HG02884 (cell line): ENCODE results near the gene MYO1H.

Experiments used
- ATAC-seq: cut with Tn5 transposase; IDR thresholded peaks from one replicate; pipeline ENCODE4 v1.9.1; 2021; ENCODE audit warnings: mild to moderate bottlenecking, moderate library complexity; ENCODE audit not compliant: unreplicated experiment

MYO1H gene

DNA sequence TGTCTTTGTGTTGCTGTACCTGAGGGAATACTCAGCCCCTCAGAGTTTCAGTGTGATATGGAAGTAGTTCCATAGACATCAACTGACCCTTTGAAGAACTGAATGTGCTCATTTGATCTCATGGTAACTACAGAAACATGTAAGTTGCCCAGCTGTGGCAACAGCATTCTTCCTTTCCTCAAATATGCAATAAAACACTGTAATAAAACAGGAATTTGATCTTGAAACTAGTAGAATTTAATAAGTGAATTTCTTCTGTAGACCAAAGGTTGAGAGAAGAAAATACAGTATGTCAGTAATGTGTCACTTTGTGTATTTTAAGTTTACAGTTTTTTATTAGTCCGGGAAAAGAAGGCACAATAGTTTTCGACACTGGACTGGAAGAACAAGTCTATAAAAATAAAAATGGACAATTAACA is 97.5 kb downstream of the MYO1H start:
- no peak for ATAC-seq

DNA sequence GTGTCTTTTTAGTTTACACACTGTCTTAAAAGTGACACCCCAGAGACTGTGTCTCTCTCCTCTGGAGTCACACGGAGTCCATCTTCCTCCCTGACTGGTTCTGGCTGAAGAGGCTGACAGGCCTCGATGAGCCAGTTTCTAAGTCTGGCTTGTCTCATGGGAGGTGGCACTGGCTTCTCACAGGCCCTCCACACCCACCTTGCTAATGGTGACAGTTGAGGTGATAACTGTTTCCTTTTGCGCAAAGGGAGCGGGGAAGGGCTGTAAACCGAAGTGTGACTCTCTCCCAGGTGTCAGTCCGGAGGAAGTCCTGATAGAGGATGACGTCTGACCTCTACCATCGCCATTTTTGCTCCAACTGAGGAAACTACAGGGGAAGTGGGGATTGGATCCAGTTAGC is 99.2 kb downstream of the MYO1H start:
- ATAC-seq, result no peak

DNA sequence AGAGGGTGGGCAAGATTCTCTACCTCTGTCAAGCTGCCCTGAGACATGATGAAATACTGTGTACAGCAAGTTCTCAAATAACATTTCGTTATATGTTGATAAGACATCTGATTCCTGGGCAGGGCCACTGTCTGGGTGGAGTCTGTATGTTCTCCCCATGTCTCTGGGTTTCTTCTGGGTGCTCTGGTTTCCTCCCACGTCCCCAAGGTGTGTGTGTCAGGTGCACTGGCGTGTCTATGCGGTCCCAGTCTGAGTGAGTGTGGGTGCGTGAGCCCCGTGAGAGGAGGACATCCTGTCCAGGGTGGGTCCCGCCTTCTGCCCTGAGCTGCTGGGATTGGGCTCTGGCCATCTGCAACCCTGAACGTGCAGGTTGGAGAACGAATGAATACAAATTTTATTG is 99.8 kb downstream of the MYO1H start:
- no peak for ATAC-seq

DNA sequence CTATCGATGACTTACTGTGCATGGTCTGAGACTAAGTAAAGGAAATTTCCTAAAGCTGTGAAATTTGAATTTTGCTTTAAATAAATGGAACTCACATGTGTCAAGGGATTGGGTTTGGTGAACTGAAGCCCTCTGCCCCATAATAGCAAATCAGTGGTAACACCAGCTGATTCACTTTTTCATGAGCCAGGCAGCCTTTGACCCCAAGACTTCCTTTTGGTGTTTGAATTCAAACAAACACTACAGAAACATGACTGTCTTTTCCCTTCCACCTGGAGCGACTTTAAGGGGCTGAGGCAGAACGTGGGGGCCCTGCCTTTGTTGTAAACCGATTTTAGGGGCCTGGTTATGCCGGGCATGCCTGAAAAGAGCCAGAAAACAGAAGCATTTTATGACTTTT is 100.6 kb downstream of the MYO1H start:
- ATAC-seq, result no peak

DNA sequence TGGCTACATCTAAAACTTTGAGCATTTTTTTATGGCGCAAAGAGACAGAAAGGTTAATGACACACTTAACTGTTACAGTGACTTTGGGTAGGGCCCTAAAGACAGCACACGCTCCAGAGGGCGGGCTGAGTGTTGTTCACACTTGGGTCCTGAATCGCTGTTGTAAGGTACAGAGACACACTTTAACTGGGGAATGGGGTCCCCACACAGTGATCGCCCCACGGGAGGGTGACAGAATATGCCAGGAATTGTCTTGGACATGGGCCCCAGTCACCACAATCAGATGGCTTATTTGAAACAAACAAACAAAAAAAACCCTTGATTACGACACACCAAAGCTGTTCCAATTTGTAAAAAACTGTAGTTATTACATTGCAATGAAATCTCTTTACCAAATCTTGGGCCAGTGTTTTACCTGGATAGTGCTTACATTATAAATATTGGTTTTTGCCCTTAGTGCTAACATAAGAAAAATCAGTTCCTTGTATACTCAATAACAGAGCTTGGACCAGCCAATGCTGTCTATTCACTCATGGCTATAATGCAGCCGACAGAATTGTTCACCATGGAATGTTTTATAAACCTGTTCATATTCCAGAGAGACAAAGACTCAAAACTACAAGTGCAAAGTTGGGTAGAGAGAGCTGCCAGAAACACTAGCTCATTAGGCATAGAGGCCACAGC is 101.1 kb downstream of the MYO1H start:
- ATAC-seq, result no peak

DNA sequence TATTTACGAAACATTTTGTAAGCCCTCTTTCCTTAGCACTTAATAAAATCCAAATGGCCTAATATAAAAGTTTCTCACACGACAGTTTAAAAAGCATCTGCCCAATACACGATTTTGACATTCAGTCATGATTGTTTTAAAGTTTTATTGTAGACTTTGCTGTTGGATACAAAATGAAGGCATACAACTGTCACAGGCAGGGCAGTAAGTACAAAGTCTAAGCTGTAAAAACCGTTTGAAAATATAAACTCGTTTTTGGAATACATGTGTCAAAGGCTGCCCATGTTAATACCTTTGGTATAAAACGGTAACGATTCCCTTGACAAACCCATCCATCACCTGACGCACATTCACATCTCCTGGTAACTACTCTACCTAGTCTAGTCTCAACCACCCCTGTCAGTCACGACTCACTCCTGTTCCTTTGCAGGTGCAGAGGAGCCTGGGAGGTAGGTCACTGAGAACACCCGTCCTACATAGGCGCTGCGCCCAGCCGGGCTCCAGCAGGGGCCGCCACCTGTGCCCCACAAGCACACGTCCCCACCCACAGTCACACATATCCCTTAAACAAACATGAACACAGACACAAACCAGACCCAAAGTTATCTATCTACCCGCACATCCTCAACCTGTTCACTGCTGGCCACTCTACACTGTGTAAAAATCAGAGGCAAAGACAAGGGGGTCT is 102.3 kb downstream of the MYO1H start:
- ATAC-seq, result no peak

DNA sequence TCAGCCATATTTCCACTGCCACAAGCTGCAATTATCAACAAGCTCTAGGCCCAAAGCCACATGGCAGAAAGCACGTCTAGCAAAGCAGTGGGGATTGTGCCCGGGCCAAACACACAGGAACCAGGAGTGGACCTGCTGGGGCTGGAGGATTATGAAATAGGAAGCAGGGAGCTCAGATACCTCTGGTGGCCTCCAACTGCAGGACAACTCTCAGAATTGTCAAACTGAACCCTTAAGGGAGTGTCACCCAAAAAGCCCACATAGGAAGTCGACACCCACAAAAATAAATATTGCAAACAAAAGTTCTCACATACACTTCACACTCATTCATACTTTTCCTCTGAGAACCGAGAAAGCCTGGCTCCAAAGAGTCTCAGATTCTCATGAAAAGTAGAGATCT is 103.3 kb downstream of the MYO1H start:
- ATAC-seq, result no peak

DNA sequence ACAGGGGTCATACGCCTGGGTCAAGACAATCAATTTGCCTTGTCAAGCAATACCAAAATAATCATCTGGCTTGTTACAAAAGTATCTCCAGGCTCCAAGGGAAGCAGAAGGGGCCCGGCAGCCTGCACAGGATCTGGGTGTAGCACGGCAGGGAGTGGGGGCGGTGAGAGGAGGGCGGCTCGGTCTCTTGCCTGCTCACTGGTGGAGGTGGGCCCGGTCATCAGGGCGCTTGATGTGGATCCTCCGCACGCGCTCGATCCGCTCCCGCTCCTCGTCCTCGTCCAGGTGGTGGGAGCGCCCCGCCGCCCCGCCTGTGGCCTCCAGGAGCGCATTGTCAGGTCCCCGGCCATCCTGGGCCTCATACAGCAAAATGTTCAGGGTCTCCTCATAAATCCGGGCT is 103.7 kb downstream of the MYO1H start:
- no peak for ATAC-seq

DNA sequence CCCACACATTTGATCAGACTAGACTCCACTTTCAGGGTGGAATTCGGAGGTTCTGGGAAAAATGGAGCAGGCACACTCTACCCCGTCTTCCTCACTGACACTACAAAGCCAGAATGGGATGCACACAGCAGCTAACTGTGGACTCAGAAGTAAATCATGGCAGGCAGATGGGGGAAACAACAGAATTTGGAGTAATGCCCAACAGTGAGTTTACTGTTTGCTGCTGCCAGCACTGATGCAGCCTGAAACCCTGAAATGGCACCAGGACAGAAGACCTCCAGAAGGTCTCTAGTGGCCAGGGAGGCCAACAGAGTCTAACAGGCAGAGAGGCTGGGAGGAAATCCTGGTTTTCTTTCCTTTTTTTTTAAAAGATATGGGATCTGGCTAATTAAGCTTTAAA is 104.8 kb downstream of the MYO1H start:
- ATAC-seq, result no peak

DNA sequence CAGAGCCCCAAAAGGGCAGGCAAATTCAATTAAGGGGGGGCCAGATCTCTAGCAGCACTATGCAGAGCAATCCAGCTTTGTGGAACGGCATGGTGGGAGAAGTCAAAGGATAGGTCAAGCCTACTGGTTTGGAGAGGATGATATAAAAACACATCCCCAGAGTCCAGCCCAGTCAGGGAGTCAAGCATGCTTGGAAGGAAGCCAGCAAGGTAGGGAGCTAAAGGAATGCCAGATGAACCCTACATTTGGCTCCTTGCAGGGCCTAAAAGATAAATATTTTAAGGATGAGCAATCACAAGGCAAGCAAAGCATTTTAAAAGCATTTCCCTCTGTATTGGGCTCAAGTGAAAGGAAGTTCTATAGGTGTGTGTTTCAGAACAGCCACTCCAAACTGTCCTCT is 108.0 kb downstream of the MYO1H start:
- no peak for ATAC-seq

DNA sequence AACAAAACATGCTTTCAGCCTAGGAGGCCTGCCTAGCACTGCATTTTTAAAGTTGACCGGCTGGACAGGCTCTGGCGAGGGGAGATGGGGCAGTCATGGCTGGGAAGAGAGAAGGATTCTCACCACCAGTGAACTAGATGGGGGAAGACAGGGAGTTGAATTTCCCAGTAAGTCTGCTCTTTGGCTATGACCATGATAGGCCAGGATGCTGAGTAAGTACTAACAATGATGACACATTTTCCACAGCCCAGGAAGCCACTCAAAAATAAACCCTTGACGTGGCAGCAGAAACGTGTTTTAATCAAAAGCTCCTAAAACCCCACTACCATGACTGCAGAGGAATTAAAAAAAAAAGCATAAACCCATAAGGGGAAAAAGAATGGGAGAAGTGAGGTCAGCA is 110.4 kb downstream of the MYO1H start:
- no peak for ATAC-seq

DNA sequence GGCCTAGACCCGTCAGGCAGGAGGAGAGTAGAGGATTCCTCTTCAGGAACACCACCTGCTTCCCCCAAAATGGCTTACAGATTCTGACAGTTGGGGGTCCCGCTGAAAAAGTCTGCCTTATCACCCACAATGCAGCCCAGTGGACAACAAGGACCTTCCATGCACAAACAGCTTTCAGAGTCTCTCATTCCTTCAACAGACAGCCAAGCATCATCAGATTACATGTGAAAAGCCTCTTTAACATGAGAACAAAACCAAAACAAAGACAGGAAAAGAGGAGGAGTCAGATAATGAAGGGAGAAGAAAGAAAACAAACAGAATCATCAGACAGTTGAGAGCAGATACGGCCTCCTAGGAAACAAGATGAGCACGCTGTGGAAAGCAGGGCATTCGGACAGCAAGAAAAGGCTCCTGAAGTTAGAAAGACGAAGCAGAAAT is 111.1 kb downstream of the MYO1H start:
- no peak for ATAC-seq

DNA sequence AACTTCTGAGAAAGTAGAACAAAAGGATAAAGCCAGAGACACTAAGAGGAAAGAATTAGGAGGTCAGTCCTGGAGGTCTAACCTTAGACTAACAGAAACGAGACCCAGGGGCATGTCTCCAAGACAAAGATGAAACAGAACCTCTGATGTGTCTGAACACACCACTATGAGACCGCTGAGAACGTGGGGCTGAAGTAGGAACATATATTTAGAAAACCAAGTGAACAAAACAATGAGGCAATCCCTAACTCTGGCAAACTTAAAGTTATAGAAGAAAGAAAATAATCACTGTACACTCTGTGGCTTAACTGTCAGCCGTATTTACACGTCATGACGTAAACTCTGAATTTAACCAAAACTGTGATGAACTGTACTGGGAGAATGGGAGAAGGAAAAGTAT is 111.5 kb downstream of the MYO1H start:
- ATAC-seq, result no peak

DNA sequence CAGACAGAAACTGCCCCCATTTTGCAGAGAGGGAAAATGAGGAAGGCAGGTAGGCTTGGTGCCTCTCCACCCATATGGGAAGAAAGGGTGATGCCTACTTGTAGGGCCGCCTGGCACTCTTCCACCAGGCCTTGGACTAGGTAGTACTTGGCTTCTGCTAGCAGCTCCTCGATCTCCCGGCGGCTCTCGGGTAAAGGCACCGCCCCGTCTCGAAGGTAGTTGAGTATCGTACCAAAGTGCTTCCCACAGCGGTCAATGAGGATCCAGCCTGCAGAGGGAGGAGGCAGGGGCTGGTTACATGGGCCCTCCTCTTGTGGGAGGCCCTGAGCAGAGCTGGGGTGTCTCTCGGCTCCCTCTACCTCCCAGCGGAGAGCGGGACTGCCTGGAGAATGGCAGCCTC is 112.8 kb downstream of the MYO1H start:
- no peak for ATAC-seq

DNA sequence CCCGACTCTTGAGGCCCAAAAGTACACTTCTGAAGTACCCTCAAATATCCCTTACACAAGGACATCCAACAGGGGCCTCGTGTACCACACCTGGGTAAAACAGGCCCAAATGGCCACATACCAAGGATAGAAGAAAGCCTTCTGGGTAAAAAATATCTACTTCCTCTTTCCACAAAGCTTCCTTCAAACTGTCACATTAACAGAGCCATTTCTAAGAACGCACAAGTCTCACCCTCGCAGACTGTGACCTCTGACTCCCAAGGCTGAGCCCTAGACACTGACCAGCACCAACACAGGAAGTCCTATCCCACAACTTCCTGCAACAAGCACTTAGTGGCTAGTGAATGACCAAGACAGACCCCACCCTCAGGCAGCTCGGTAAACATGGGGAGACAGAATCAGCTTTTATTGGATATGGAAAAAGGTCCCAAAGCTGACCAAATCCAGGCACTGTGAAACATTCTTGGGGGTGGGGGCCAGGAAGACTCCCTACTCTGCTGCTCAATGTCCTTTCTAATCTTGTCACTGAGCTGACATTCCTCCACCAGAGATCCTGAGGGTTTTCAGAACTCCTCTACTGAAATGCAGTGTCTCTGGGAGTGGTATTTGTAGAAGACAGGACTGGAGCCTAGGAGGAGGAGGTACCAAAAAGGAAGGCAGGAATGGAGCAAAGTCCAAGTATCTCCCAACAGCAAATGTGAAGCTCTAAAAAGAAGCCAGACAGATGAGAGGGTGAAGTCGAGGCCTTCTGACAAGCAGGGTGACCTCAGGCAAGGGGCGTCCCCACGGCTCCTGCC is 113.5 kb downstream of the MYO1H start:
- no peak for ATAC-seq

DNA sequence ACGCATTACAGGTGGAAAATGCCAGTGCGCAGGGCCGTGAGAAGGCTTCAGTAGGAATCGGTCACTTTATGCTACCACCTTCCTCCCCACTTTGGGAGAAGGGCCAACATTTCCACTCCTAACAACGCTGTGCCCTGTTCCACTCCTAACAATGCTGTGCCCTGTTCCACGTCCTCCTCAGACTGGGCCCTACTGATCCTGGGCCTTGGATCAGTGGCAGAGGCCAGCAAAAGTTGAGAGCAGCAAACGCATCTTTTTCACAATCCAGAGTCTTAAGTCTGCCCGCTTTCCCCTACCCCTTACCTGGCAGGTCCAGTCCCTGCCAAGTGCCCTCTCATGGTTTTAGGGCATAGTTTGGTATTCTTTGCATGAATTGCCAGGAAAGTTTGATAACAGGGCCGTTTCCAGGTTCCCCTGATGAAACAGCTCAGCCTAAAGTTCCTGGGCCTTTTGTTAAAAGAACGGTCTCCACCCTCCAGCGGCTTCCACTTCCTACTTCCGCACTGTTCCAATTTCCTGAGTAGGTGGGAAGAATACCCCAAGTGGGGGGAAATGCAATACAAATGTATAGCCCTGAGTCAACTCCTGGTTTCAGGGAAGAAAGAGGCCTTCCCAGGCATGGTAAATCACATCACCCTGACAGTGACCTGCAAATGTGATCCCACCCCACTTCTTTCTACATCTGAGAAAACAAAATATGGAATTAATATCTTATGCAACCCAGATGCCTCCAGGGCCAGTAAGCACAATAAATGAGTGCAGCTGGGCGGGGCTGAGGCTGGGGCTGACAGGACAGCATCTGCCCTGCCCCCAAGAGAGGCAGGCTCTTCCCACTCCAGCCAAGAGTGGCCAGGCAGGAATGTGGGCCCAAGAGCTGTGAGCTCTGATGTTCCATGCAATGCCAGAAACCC is 114.4 kb downstream of the MYO1H start:
- ATAC-seq, result no peak

DNA sequence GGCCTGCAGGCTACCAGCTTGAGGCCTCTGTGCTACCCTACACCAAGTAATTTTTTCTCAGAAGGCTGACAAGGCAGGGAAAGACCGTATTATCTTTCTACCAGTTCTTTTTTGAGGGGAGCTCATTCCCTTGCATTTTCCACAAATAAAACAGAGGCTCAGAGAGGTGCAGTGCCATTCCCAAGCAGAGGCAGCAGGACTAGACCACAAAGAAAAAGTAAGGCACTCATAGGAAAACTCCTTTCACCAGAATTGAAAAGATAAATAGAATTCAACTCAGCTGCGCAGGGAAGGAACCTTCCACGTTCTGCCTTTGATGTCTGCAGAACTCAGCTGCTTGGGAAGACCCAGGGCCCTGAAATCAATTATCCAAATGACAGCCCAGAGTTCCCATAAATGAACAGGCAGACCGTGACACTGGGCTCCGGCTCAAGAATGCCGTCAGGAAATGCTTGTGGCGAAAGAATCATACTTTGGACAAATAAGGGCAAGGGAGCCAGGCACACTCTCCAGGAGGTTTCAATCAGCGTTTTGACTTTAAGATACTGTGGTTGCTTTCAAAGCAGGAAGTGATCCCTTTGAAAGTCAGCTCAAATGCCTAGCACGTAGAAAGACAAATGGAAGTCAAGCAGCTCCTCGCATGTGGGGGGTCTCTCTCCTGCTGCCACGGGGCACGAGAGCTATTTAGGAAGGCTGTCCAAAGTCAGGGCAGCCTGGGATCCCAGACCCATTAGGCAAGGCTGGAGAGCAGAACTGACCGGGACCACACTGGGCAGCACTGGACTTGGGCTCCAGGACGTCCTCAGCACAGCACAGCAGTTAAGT is 115.4 kb downstream of the MYO1H start:
- ATAC-seq, result no peak

DNA sequence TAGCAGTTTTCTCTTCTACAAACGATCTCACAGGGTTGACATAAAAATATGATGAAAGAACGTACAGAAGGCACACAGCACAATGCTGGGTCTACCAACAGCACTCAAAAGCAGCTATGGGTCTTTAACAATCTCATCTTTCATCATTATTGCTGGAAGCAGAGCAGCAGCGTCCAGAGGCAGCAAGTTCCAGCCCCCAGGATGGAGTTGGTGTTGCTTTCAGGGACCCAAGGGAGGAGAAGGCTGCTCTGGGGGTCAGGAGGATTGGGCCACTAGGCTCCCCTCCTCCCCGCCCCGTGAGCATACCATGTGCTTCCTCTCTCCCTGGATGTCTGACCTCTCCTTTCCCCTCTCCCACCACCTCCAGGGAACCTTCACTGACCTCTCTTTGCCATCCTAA is 116.1 kb downstream of the MYO1H start:
- no peak for ATAC-seq

DNA sequence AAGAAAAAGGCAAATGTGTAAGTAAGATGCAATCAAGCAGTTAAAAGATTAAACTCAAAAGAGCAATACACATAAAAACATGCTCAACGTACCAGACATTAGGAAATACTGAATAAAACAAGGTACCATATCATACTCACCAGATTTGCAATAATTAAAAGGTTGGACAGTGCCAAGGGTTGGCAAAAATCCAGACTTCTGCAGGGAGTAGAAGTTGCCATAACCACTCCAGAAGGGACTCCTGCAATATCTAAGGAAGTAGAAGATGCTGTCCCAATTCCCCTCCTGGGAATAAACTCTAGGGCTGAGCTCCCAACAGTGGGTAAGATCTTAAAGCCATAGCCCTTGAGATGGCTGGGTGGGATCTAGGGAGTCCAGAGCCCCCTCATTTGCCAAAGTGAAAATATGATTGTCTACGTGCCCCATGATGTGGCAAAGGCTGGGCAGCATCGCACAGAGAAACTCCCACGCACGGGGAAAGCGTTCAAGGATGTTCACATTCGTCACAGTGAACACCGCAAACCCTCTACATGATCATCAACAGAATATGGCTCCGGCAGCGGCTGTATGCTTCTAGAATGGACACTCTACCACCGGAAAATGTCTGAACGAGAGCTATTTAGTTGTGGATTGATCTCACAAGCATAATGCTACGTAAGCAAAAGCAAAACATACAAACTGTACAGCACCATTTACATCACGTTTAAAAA is 117.1 kb downstream of the MYO1H start:
- no peak for ATAC-seq
